HepG2 (cell line): ENCODE results near the gene VGLL4. TPM values are rescaled to one million over a fixed set of nuclear protein-coding genes. Genes with fewer than 3 reads are reported as not detected.

ENCODE experiments used
- ATAC-seq: fragments of 200-7000 bp; cut with Tn5 transposase; 3 replicates; pipeline ENCODE4 v1.9.1; 2020; ENCODE audit warnings: mild to moderate bottlenecking, moderate library complexity
- BruUV-seq: library from RNA; stranded (reverse); fragments of 400-500 nt; replicated peaks from 2 replicates; lab custom pipeline; 2021; lab: Mats Ljungman, UMichigan
- CTCF ChIA-PET: fragments of 300-600 bp; formaldehyde crosslinking; extraction: SDS; loops from one replicate; lab custom pipeline; 2021; ENCODE audit warnings: low total read pairs, inconsistent platforms, low intra/inter-chr PET ratio; lab: Yijun Ruan, JAX
- POLR2A ChIA-PET: fragments of 350-600 bp; sonication (Branson Sonifier 250); formaldehyde crosslinking; loops from one replicate; lab custom pipeline; 2020; ENCODE audit warnings: antibody characterized with exemption, inconsistent platforms; lab: Yijun Ruan, JAX
- DNase-seq: peaks from one replicate; pipeline ENCODE4 v3.0.0-alpha.2; 2015; ENCODE audit warnings: low spot score
- FAIRE-seq: peaks from 3 replicates; lab custom pipeline; 2011; peaks lifted over from hg19 to GRCh38; lab: Jason Lieb, UNC
- H2AFZ ChIP-seq: one replicate; pipeline ENCODE4 v1.6.1; 2011; ENCODE audit warnings: low read length, inconsistent platforms
- H3K27ac ChIP-seq: fragments of 300-600 bp; 3 replicates; pipeline ENCODE4 v1.8.0; 2011; ENCODE audit warnings: mixed run types, mild to moderate bottlenecking, mixed read lengths, low read length, inconsistent platforms; ENCODE audit not compliant: insufficient read depth; ENCODE audit errors: extremely low read length
- H3K27me3 ChIP-seq, 2 experiments: fragments of 200-600 bp in 1 of 2; 2 replicates in 1 of 2; 3 replicates in 1 of 2; pipeline versions ENCODE4 v1.6.0 to v1.8.0; 2011; ENCODE audit warnings: low read length in 2 of 2, mild to moderate bottlenecking in 2 of 2, moderate library complexity in 2 of 2, inconsistent platforms in 1 of 2; ENCODE audit not compliant: insufficient read depth in 2 of 2, control insufficient read depth in 1 of 2
- H3K36me3 ChIP-seq, 2 experiments: fragments of 200-600 bp in 1 of 2; replicated peaks in 1 of 2; 2 replicates in 1 of 2; 3 replicates in 1 of 2; pipeline versions ENCODE4 v1.5.1 to v1.8.0; 2011; ENCODE audit warnings: low read length in 2 of 2, inconsistent platforms in 1 of 2; ENCODE audit not compliant: insufficient read depth in 2 of 2, control insufficient read depth in 1 of 2
- H3K4me1 ChIP-seq: 2 replicates; pipeline ENCODE4 v1.5.1; 2012; ENCODE audit warnings: low read length, inconsistent platforms; ENCODE audit not compliant: insufficient read depth
- H3K4me2 ChIP-seq: 2 replicates; pipeline ENCODE4 v1.6.0; 2011; ENCODE audit warnings: low read depth, low read length, inconsistent platforms
- H3K4me3 ChIP-seq, 3 experiments: fragments of 200-600 bp in 1 of 3; sonication (generic), shearing (Covaris generic) in 1 of 3; replicated peaks in 1 of 3; 2 replicates each; pipeline ENCODE4 v1.5.1; 2011 to 2016; ENCODE audit warnings: low read length in 3 of 3, inconsistent platforms in 2 of 3, low read depth in 2 of 3, mild to moderate bottlenecking in 2 of 3, control low read depth in 1 of 3, mixed read lengths in 1 of 3; ENCODE audit not compliant: insufficient read depth in 1 of 3
- H3K79me2 ChIP-seq: one replicate; pipeline ENCODE4 v1.6.1; 2011; ENCODE audit warnings: low read length, inconsistent platforms; ENCODE audit not compliant: insufficient read depth
- H3K9ac ChIP-seq: 2 replicates; pipeline ENCODE4 v1.6.0; 2011; ENCODE audit warnings: mild to moderate bottlenecking, low read depth, low read length, inconsistent platforms; ENCODE audit not compliant: insufficient read depth
- H3K9me3 ChIP-seq: 2 replicates; pipeline ENCODE4 v1.5.1; 2012; ENCODE audit warnings: mild to moderate bottlenecking, low read length
- H4K20me1 ChIP-seq: 2 replicates; pipeline ENCODE4 v1.6.0; 2011; ENCODE audit warnings: inconsistent platforms, mild to moderate bottlenecking, low read length, moderate library complexity; ENCODE audit not compliant: insufficient read depth
- AGO2 ChIP-seq: fragments of 200-400 bp; formaldehyde crosslinking; optimal IDR thresholded peaks from 2 replicates; pipeline ENCODE3; 2017; ENCODE audit warnings: mild to moderate bottlenecking, low read depth, low read length, moderate library complexity
- HBP1 ChIP-seq: IDR thresholded peaks from 2 replicates; pipeline ENCODE4 v1.6.1; 2016; ENCODE audit warnings: low read depth, control low read depth
- ZNF7 ChIP-seq: IDR thresholded peaks from 2 replicates; pipeline ENCODE4 v1.6.1; 2016; ENCODE audit warnings: missing biosample characterization, missing genetic modification reagents
- WGBS: methylation state at CpG from one replicate; pipeline ENCODE4 v1.1.6; 2017; ENCODE audit warnings: low lambda C conversion rate; 5-methylcytosine and 5-hydroxymethylcytosine counted together
- in situ Hi-C: cut with HindIII; loops from 2 replicates; pipeline ENCODE4 v1.10.0; 2017; ENCODE audit warnings: low pct_unique_long_range_greater_than_20kb; ENCODE audit not compliant: extremely low pct_ligation_motif_present
- intact Hi-C: fragments of 100-400 bp; cut with micrococcal nuclease; formaldehyde crosslinking; loops from one replicate; pipeline ENCODE4 v1.10.0; 2022; ENCODE audit not compliant: unreplicated experiment
- polyA plus RNA-seq, 8 experiments: library from polyadenylated mRNA; depleted of rRNA in 3 of 8; stranded (reverse) in 7 of 8; unstranded in 1 of 8; fragments of >200 nt; fragmentation: Illumina TruSeq in 4 of 8; extraction: Trizol in 4 of 8; gene quantifications; 2 replicates each; pipeline versions ENCODE4 v1.2.1 to v1.2.3, GENCODE V29; 2011 to 2016; ENCODE audit warnings: low read depth in 4 of 8, missing spikeins in 1 of 8, mixed read lengths in 1 of 8; ENCODE audit not compliant: insufficient read depth in 1 of 8
- total RNA-seq, 5 experiments: library from RNA; depleted of rRNA; stranded (reverse); fragments of >200 nt; fragmentation: Illumina TruSeq; extraction: Trizol; gene quantifications; 2 replicates each; pipeline ENCODE4 v1.2.3, GENCODE V29; 2016; ENCODE audit warnings: low read depth in 1 of 5
- TF ChIP-seq, protein P1 (sequence below): IDR thresholded peaks from 2 replicates; pipeline ENCODE4 v1.6.1; 2016

VGLL4 gene
- total and polyA plus RNA-seq, 2 of the 13 experiments (the other 11 are each of a cell fraction or from before 2014, with no cell fraction given) = 23.2 to 39.0 TPM

DNA sequence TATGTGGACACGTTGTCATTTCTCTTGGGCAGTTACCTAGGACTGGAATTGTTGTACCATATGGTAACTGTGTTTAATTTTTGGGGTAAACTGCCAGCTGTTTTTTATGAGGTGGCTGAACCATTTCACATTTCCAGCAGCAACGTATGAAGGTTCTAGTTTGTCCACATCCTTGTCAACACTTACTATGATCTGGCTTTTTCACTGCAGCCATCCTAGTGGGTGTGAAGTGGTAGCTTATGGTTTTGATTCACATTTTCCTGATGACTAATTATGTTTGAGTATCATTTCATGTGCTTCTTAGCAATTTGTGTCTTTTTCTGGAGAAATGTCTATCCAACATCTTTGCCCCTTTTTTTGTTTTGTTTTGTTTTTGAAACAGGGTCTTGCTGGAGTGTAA lies 96.2 kb downstream of the VGLL4 start:
- FAIRE-seq = no peak
- intact Hi-C loops = no loop called here
- Histone ChIP-seq H3K36me3 (no peaks in the 10 kb centered on the region; a peak in 1 of 5 replicates), H3K27ac (no peak overlapping the region), H3K4me3 (no peak overlapping the region), H3K79me2 (no peaks in the 10 kb centered on the region), H3K4me2 (no peak overlapping the region), H3K9ac (no peak overlapping the region)
- no peak for DNase-seq
- POLR2A ChIA-PET = no interaction called here
- CTCF ChIA-PET = no interaction called here
- WGBS = 97% methylated on average over 2 of the region's 2 CpGs
- ATAC-seq = no peak
- in situ Hi-C loops = no loop called here
- TF ChIP-seq ZNF7 (CRISPR knock-in tag) (peak; percentile 89), HBP1 (CRISPR knock-in tag) (no peak)
- TF ChIP-seq, all 625 proteins: peak for 1
- no TSS peak for BruUV-seq
- H2AFZ ChIP-seq = no peak overlapping the region
- peaks cover 12% of the 10 kb centered on the region for H3K4me1 ChIP-seq
- no peaks in the 10 kb centered on the region for H4K20me1 ChIP-seq
- H3K27me3 ChIP-seq = no peaks in the 10 kb centered on the region
- H3K9me3 ChIP-seq = no peaks in the 10 kb centered on the region

DNA sequence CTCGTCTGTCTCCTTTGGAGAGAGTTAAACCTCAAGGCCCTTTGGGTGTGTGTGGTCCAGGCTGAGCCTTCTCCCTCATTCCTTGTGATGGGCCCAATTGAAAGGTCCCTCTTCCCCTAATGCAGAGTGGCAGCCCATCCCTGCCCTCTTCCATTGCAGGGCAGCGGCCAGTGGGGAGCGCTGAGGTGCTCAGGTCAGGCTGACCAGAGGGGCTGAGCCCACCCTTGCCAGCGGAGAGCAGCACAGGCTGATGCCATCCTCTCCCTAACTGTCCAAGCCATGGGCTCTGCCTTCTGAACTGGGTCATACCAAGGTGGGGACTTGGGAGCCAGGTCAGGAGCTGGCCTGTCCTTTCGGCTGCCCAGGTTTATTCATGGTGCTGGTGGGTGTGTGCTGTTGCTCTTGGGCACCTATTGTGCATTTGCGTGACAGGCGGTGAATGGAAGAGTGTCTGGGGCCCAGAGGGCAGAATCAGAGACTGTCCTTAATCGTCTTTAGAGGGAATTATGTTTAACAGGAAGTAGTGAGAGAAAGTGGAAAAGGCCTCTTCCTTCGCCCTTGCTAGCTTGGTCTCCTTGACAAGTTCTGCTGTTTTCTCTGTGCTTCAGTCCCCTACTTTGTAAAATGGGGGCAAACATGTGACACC lies 96.9 kb downstream of the VGLL4 start:
- Histone ChIP-seq H3K4me2 (no peak overlapping the region), H2AFZ (no peak overlapping the region), H3K9me3 (no peaks in the 10 kb centered on the region), H3K79me2 (no peaks in the 10 kb centered on the region), H3K4me3 (no peak overlapping the region), H3K4me1 (peaks cover 12% of the 10 kb centered on the region), H3K27ac (no peak overlapping the region), H3K36me3 (no peaks in the 10 kb centered on the region; a peak in 1 of 5 replicates), H4K20me1 (no peaks in the 10 kb centered on the region), H3K27me3 (no peaks in the 10 kb centered on the region), H3K9ac (no peak overlapping the region)
- 95% methylated on average over 6 of the region's 9 CpGs for WGBS
- intact Hi-C loops (no loop called here), in situ Hi-C loops (no loop called here)
- ATAC-seq = no peak
- POLR2A ChIA-PET = no interaction called here
- CTCF ChIA-PET = no interaction called here
- no peak for FAIRE-seq
- no TSS peak for BruUV-seq
- DNase-seq = no peak
- TF ChIP-seq, protein P1, sequence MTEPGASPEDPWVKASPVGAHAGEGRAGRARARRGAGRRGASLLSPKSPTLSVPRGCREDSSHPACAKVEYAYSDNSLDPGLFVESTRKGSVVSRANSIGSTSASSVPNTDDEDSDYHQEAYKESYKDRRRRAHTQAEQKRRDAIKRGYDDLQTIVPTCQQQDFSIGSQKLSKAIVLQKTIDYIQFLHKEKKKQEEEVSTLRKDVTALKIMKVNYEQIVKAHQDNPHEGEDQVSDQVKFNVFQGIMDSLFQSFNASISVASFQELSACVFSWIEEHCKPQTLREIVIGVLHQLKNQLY (CRISPR knock-in tag) = no peak
- TF ChIP-seq AGO2 = peak; percentile 77
